GM23338 (cell line): ENCODE data around the gene SORBS2. TPM values are rescaled to one million over a fixed set of nuclear protein-coding genes. Genes with fewer than 3 reads are reported as not detected.

ENCODE experiments used
- CREB1 ChIP-seq: fragments of 250-450 bp; sonication (Bioruptor Pico); IDR thresholded peaks from 2 replicates; pipeline ENCODE4 v1.5.0; 2020; ENCODE audit warnings: low read depth, mild to moderate bottlenecking, moderate library complexity
- ETS1 ChIP-seq: IDR thresholded peaks from 2 replicates; pipeline ENCODE4 v1.6.1; 2016; ENCODE audit warnings: antibody characterized with exemption
- EZH2 ChIP-seq: fragments of 200-600 bp; sonication (generic); IDR thresholded peaks from one replicate; pipeline ENCODE4 v1.8.0; 2017; ENCODE audit warnings: antibody characterized with exemption, mild to moderate bottlenecking, low read depth; ENCODE audit not compliant: unreplicated experiment
- EZH2phosphoT487 ChIP-seq: fragments of 200-600 bp; sonication (generic); IDR thresholded peaks from one replicate; pipeline ENCODE4 v1.8.1; 2018; ENCODE audit warnings: antibody characterized with exemption; ENCODE audit not compliant: unreplicated experiment
- JUNB ChIP-seq: IDR thresholded peaks from one replicate; pipeline ENCODE4 v1.6.1; 2016; ENCODE audit warnings: antibody characterized with exemption; ENCODE audit not compliant: unreplicated experiment
- NANOG ChIP-seq: IDR thresholded peaks from 2 replicates; pipeline ENCODE4 v1.6.1; 2016; ENCODE audit warnings: antibody characterized with exemption, borderline replicate concordance
- POLR2AphosphoS5 ChIP-seq: IDR thresholded peaks from 2 replicates; pipeline ENCODE4 v1.6.1; 2016; ENCODE audit warnings: antibody characterized with exemption, low read depth
- REST ChIP-seq: IDR thresholded peaks from one replicate; pipeline ENCODE4 v1.6.1; 2018; ENCODE audit warnings: antibody characterized with exemption; ENCODE audit not compliant: unreplicated experiment
- STAT1 ChIP-seq: IDR thresholded peaks from one replicate; pipeline ENCODE4 v1.6.1; 2016; ENCODE audit warnings: antibody characterized with exemption; ENCODE audit not compliant: unreplicated experiment
- ZNF462 ChIP-seq: fragments of 250-450 bp; sonication (Bioruptor Pico); IDR thresholded peaks from 2 replicates; pipeline ENCODE4 v1.5.0; 2020; ENCODE audit warnings: mild to moderate bottlenecking, moderate library complexity
- polyA plus RNA-seq: library from polyadenylated mRNA; unstranded; fragments of >200 nt; fragmentation: Nextera tagmentation; extraction: Ambion mirVana; gene quantifications from 2 replicates; pipeline ENCODE4 v1.2.1, GENCODE V29; 2016
- total RNA-seq: library from RNA; depleted of rRNA; stranded (reverse); fragments of >200 nt; shearing (Covaris generic); gene quantifications from 2 replicates; pipeline ENCODE4 v1.2.3, GENCODE V29; 2014

The SORBS2 gene
- total and polyA plus RNA-seq, 2 experiments from 2014 or later: 17.8 to 27.6 TPM

- TF ChIP-seq ZNF462 (CRISPR knock-in tag): no peak
- TF ChIP-seq CREB1 (CRISPR knock-in tag): no peak
- no peak for TF ChIP-seq EZH2
- TF ChIP-seq STAT1: no peak
- no peak for TF ChIP-seq ETS1
- TF ChIP-seq REST: no peak
- TF ChIP-seq EZH2phosphoT487: no peak
- TF ChIP-seq NANOG: no peak
- TF ChIP-seq JUNB: no peak
- no peak for TF ChIP-seq POLR2AphosphoS5
These were observed 66.1 kb downstream of the SORBS2 start (continued) for GRCh38 chr4:185745891-185746290.
